ENCODE results near the gene HAVCR2. TPM values are rescaled to one million over a fixed set of nuclear protein-coding genes. Genes with fewer than 3 reads are reported as not detected.

HAVCR2 gene
- polyA plus RNA-seq, 1 of the 3 experiments (the other 2 are of a cell fraction): 0.12 TPM

DNA sequence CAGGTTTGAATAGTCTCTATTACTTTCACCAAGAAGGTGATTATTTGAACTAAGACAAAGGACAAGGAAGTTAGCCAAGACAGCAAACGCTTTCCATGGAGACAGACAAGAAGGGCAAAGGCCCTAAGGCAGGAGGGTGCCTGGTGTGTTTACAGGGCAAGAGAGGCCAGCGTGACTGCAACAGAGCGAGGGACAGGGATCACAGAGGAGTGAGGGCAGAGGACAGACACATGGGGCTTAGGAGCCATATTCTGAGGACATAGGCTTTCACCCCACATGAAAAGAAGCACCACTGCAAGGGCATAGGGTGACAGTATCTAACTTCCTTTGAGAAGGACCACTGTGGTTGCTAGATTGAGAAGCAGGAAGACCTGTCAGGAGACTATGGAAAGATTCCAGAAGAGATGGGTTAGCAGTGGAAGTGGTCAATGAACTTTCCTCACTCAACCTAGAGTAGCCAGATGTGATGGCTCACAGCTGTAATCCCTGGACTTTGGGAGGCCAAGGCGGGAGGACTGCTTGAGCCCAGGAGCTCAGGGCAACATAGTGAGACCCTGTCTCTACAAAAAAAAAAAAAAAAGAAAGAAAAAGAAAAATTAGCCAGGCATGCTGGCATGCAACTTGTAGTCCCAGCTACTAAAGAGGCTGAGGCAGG, 44.9 kb downstream of the HAVCR2 start (continued):
- TF ChIP-seq, protein P1, sequence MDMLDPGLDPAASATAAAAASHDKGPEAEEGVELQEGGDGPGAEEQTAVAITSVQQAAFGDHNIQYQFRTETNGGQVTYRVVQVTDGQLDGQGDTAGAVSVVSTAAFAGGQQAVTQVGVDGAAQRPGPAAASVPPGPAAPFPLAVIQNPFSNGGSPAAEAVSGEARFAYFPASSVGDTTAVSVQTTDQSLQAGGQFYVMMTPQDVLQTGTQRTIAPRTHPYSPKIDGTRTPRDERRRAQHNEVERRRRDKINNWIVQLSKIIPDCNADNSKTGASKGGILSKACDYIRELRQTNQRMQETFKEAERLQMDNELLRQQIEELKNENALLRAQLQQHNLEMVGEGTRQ (IDR thresholded peaks at IDR 0.05; ENCODE audit: borderline replicate concordance, low read depth, low read length): no peak
- no peak for TF ChIP-seq MEF2A (IDR thresholded peaks at IDR 0.05; ENCODE audit: borderline replicate concordance, low read depth)
- TF ChIP-seq TEAD4 (IDR thresholded peaks at IDR 0.05; ENCODE audit: borderline replicate concordance, insufficient read depth): no peak
- no peak for TF ChIP-seq SMC3 (IDR thresholded peaks at IDR 0.05; ENCODE audit: low read depth, low read length)

- POLR2A ChIA-PET: no interaction called here
- no peaks in the 10 kb centered on the region for H3K36me3 ChIP-seq (replicated peaks in 1 of 2; ENCODE audit: control insufficient read depth in 1 of 2, insufficient read depth in 2 of 2, low read length in 1 of 2)
- DNase-seq: no peak
- no peaks in the 10 kb centered on the region for H4K20me1 ChIP-seq (ENCODE audit: insufficient read depth)
- H3K4me2 ChIP-seq: no peak overlapping the region
- no peak overlapping the region for H3K9ac ChIP-seq
- H3K27me3 ChIP-seq (ENCODE audit: insufficient read depth): no peaks in the 10 kb centered on the region
- H3K4me3 ChIP-seq (ENCODE audit: low read depth in 2 of 2, low read length in 1 of 2): no peak overlapping the region
- H3K27ac ChIP-seq (ENCODE audit: low read depth in 2 of 2, low read length in 1 of 2): no peak overlapping the region
- H3K4me1 ChIP-seq (ENCODE audit: control insufficient read depth in 1 of 2, insufficient read depth in 2 of 2, low read depth in 1 of 2, low read length in 1 of 2): no peaks in the 10 kb centered on the region
- H3F3A ChIP-seq (replicated peaks; ENCODE audit: insufficient read depth): no peaks in the 10 kb centered on the region
- H3K9me2 ChIP-seq: no peaks in the 10 kb centered on the region
- H2AFZ ChIP-seq (ENCODE audit: low read depth): no peak overlapping the region
- TF ChIP-seq EZH2phosphoT487 (IDR thresholded peaks at IDR 0.05; ENCODE audit: borderline replicate concordance, low read depth) (no peak), GATA2 (CRISPR knock-in tag; IDR thresholded peaks at IDR 0.05) (no peak), RAD21 (IDR thresholded peaks at IDR 0.05; ENCODE audit: low read length) (no peak), TCF12 (IDR thresholded peaks at IDR 0.05) (no peak), RCOR1 (IDR thresholded peaks at IDR 0.05; ENCODE audit: low read length) (no peak), IRF3 (IDR thresholded peaks at IDR 0.05; ENCODE audit: low read depth, low read length) (no peak), NFIC (IDR thresholded peaks at IDR 0.05; ENCODE audit: borderline replicate concordance) (no peak), MXI1 (IDR thresholded peaks at IDR 0.05; ENCODE audit: low read depth, low read length) (no peak), FOXM1 (IDR thresholded peaks at IDR 0.05; ENCODE audit: low read depth) (no peak), CHD2 (IDR thresholded peaks at IDR 0.05; ENCODE audit: low read length, partially characterized antibody) (no peak), POLR2AphosphoS5 (IDR thresholded peaks at IDR 0.05; ENCODE audit: low read depth, low read length) (no peak), FOXJ3 (CRISPR knock-in tag; IDR thresholded peaks at IDR 0.05) (no peak), SIN3A (IDR thresholded peaks at IDR 0.05; ENCODE audit: borderline replicate concordance, low read depth, low read length) (no peak)
- TF ChIP-seq, protein P2, sequence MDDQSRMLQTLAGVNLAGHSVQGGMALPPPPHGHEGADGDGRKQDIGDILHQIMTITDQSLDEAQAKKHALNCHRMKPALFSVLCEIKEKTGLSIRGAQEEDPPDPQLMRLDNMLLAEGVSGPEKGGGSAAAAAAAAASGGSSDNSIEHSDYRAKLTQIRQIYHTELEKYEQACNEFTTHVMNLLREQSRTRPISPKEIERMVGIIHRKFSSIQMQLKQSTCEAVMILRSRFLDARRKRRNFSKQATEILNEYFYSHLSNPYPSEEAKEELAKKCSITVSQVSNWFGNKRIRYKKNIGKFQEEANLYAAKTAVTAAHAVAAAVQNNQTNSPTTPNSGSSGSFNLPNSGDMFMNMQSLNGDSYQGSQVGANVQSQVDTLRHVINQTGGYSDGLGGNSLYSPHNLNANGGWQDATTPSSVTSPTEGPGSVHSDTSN (IDR thresholded peaks at IDR 0.05): no peak
- TF ChIP-seq, protein P3, sequence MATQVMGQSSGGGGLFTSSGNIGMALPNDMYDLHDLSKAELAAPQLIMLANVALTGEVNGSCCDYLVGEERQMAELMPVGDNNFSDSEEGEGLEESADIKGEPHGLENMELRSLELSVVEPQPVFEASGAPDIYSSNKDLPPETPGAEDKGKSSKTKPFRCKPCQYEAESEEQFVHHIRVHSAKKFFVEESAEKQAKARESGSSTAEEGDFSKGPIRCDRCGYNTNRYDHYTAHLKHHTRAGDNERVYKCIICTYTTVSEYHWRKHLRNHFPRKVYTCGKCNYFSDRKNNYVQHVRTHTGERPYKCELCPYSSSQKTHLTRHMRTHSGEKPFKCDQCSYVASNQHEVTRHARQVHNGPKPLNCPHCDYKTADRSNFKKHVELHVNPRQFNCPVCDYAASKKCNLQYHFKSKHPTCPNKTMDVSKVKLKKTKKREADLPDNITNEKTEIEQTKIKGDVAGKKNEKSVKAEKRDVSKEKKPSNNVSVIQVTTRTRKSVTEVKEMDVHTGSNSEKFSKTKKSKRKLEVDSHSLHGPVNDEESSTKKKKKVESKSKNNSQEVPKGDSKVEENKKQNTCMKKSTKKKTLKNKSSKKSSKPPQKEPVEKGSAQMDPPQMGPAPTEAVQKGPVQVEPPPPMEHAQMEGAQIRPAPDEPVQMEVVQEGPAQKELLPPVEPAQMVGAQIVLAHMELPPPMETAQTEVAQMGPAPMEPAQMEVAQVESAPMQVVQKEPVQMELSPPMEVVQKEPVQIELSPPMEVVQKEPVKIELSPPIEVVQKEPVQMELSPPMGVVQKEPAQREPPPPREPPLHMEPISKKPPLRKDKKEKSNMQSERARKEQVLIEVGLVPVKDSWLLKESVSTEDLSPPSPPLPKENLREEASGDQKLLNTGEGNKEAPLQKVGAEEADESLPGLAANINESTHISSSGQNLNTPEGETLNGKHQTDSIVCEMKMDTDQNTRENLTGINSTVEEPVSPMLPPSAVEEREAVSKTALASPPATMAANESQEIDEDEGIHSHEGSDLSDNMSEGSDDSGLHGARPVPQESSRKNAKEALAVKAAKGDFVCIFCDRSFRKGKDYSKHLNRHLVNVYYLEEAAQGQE (IDR thresholded peaks at IDR 0.05; ENCODE audit: low read depth, low read length): no peak
- TF ChIP-seq, protein P1 (IDR thresholded peaks at IDR 0.05; ENCODE audit: borderline replicate concordance, low read depth, low read length): no peak
- 28% methylated on average over 3 of the region's 3 CpGs for WGBS (ENCODE audit: low lambda C conversion rate)
- H3K79me2 ChIP-seq (ENCODE audit: insufficient read depth): no peaks in the 10 kb centered on the region
- CTCF ChIA-PET: no interaction called here
- no peaks in the 10 kb centered on the region for H3K9me3 ChIP-seq
Measured at GRCh38 chr5:157059891-157060290, 49.0 kb downstream of the HAVCR2 start.

Data from SK-N-SH (cell line).